ENCODE data around the gene PHLDB3. TPM values are rescaled to one million over a fixed set of nuclear protein-coding genes. Genes with fewer than 3 reads are reported as not detected.

The PHLDB3 gene
- total RNA-seq, 3 donors from 2014 or later = 7.5 to 19.5 (median 15.1) TPM

- DNase-seq (ENCODE audit: low spot score in 2 of 2) = no peak
- no peaks in the 10 kb centered on the region for H3K27me3 ChIP-seq
- no peak overlapping the region for H3K4me3 ChIP-seq
- no peaks in the 10 kb centered on the region for H3K9me3 ChIP-seq
- TF ChIP-seq POLR2A (IDR thresholded peaks at IDR 0.05) (no peak), POLR2AphosphoS5 (IDR thresholded peaks at IDR 0.05) (no peak)
- TF ChIP-seq, protein P1, sequence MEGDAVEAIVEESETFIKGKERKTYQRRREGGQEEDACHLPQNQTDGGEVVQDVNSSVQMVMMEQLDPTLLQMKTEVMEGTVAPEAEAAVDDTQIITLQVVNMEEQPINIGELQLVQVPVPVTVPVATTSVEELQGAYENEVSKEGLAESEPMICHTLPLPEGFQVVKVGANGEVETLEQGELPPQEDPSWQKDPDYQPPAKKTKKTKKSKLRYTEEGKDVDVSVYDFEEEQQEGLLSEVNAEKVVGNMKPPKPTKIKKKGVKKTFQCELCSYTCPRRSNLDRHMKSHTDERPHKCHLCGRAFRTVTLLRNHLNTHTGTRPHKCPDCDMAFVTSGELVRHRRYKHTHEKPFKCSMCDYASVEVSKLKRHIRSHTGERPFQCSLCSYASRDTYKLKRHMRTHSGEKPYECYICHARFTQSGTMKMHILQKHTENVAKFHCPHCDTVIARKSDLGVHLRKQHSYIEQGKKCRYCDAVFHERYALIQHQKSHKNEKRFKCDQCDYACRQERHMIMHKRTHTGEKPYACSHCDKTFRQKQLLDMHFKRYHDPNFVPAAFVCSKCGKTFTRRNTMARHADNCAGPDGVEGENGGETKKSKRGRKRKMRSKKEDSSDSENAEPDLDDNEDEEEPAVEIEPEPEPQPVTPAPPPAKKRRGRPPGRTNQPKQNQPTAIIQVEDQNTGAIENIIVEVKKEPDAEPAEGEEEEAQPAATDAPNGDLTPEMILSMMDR (IDR thresholded peaks at IDR 0.05) = no peak
- no peaks in the 10 kb centered on the region for H3K36me3 ChIP-seq
- H3K4me1 ChIP-seq = no peaks in the 10 kb centered on the region
- H3K27ac ChIP-seq = no peak overlapping the region
- intact Hi-C loops (cut with DNase I; ENCODE audit: low total_unique reads) = no loop called here
Measured at GRCh38 chr19:43510713-43511112, 6.2 kb upstream of the PHLDB3 start.

- H3K4me1 ChIP-seq = peaks cover 0 to 3% of the 10 kb centered on the region in 2 donors
- no peak for TF ChIP-seq POLR2AphosphoS5 (IDR thresholded peaks at IDR 0.05)
- TF ChIP-seq, protein P1 (IDR thresholded peaks at IDR 0.05) = no peak
- no peak for TF ChIP-seq POLR2A (IDR thresholded peaks at IDR 0.05)
- no peak overlapping the region for H3K27ac ChIP-seq
- no peaks in the 10 kb centered on the region for H3K9me3 ChIP-seq
- H3K4me3 ChIP-seq = no peak overlapping the region
- no peak for DNase-seq (ENCODE audit: low spot score in 2 of 2)
- intact Hi-C loops (cut with DNase I; ENCODE audit: low total_unique reads) = no loop called here
- no peaks in the 10 kb centered on the region for H3K27me3 ChIP-seq
- H3K36me3 ChIP-seq = no peaks in the 10 kb centered on the region
Measured at GRCh38 chr19:43507880-43508279, 3.3 kb upstream of the PHLDB3 start.

- no peaks in the 10 kb centered on the region for H3K36me3 ChIP-seq
- no peak overlapping the region for H3K4me3 ChIP-seq
- H3K4me1 ChIP-seq = peaks cover 0 to 3% of the 10 kb centered on the region in 2 donors
- intact Hi-C loops (cut with DNase I; ENCODE audit: low total_unique reads) = no loop called here
- DNase-seq (ENCODE audit: low spot score in 2 of 2) = no peak
- no peak overlapping the region for H3K27ac ChIP-seq
- no peaks in the 10 kb centered on the region for H3K27me3 ChIP-seq
- H3K9me3 ChIP-seq = no peaks in the 10 kb centered on the region
- TF ChIP-seq POLR2AphosphoS5 (IDR thresholded peaks at IDR 0.05) (no peak), POLR2A (IDR thresholded peaks at IDR 0.05) (no peak)
- TF ChIP-seq, protein P1 (IDR thresholded peaks at IDR 0.05) = no peak
Measured at GRCh38 chr19:43506629-43507028, 2.1 kb upstream of the PHLDB3 start.

DNA sequence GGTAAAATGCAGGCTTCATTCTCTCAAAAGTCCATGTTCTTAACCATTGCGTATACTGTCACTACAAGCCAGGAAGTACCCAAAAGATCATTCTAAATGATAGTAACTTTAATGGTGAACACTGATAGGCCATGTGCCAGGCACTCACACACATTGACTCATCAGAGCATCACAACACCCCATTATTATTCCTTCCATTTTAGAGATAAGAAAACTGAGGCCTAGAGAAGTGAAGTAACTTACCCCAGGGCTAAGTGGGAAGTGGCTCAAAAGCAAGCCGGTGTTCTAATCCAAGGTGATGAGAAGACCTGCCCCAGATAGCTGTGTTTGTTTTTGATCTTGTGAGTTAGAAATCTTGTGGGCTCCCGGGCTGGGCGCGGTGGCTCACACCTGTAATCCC is 1.4 kb upstream of the PHLDB3 start:
- TF ChIP-seq POLR2AphosphoS5 (IDR thresholded peaks at IDR 0.05) (no peak), POLR2A (IDR thresholded peaks at IDR 0.05) (no peak)
- TF ChIP-seq, protein P1 (IDR thresholded peaks at IDR 0.05) = no peak
- Histone ChIP-seq H3K9me3 (no peaks in the 10 kb centered on the region), H3K4me3 (no peak overlapping the region), H3K36me3 (no peaks in the 10 kb centered on the region), H3K27me3 (no peaks in the 10 kb centered on the region), H3K4me1 (peaks cover 0 to 3% of the 10 kb centered on the region in 2 donors), H3K27ac (no peak overlapping the region)
- DNase-seq (ENCODE audit: low spot score in 2 of 2) = no peak
- intact Hi-C loops (cut with DNase I; ENCODE audit: low total_unique reads) = no loop called here

- intact Hi-C loops (cut with DNase I; ENCODE audit: low total_unique reads) = no loop called here
- TF ChIP-seq POLR2A (IDR thresholded peaks at IDR 0.05) = no peak
- Histone ChIP-seq H3K36me3 (no peaks in the 10 kb centered on the region), H3K27me3 (no peaks in the 10 kb centered on the region), H3K4me1 (peaks cover 0 to 3% of the 10 kb centered on the region in 2 donors), H3K9me3 (no peaks in the 10 kb centered on the region), H3K4me3 (peak overlapping the region in 2 of 3 donors; percentile 67 to 97), H3K27ac (peak overlapping the region; percentile 80 to 94)
- no peak for DNase-seq (ENCODE audit: low spot score in 2 of 2)
Measured at GRCh38 chr19:43505186-43505456, 575 bp upstream of the PHLDB3 start.

Measured in breast epithelium (tissue), 4 donors.